ENCODE results near the gene IGFALS. TPM values are rescaled to one million over a fixed set of nuclear protein-coding genes. Genes with fewer than 3 reads are reported as not detected.

The IGFALS gene
- total and polyA plus RNA-seq, 2 experiments from 2014 or later, result 0.16 TPM; not detected in 1

- TF ChIP-seq REST (IDR thresholded peaks at IDR 0.05; ENCODE audit: unreplicated experiment) (no peak), NANOG (IDR thresholded peaks at IDR 0.05; ENCODE audit: borderline replicate concordance) (no peak), ETS1 (IDR thresholded peaks at IDR 0.05) (no peak)
These were observed 6.0 kb downstream of the IGFALS start (continued) for GRCh38 chr16:1787322-1788094.

- H3F3A ChIP-seq (replicated peaks; ENCODE audit: low read depth), result no peaks in the 10 kb centered on the region
- H4K20me1 ChIP-seq (replicated peaks; ENCODE audit: insufficient read depth), result peaks cover 14% of the 10 kb centered on the region
- no peaks in the 10 kb centered on the region for H3K36me3 ChIP-seq (ENCODE audit: insufficient read depth)
- no peak overlapping the region for H3K4me3 ChIP-seq
- no peak overlapping the region for H3K27ac Mint-ChIP-seq
- H3K36me3 Mint-ChIP-seq (ENCODE audit: low read depth), result peaks cover 9% of the 10 kb centered on the region; the same call in 2 of the 3 replicates
- no peak for ATAC-seq
- no peak for DNase-seq (ENCODE audit: low spot score)
- H3K27me3 Mint-ChIP-seq (ENCODE audit: insufficient read depth, low read depth, poor library complexity), result peaks cover 15% of the 10 kb centered on the region
- no peak overlapping the region for H3K4me2 ChIP-seq
- H3K27me3 ChIP-seq (ENCODE audit: insufficient read depth), result no peaks in the 10 kb centered on the region
- no peak overlapping the region for H3K27ac ChIP-seq (ENCODE audit: low read depth)
- H3K4me1 Mint-ChIP-seq, result no peaks in the 10 kb centered on the region
- H3K4me3 Mint-ChIP-seq, result no peak overlapping the region
- no peak overlapping the region for H2AFZ ChIP-seq
- no peaks in the 10 kb centered on the region for H3K9me2 ChIP-seq (ENCODE audit: insufficient read depth)
- H3K4me1 ChIP-seq (ENCODE audit: insufficient read depth), result no peaks in the 10 kb centered on the region
- TF ChIP-seq EZH2phosphoT487 (IDR thresholded peaks at IDR 0.05; ENCODE audit: unreplicated experiment), result no peak
- no peak for TF ChIP-seq ETS1 (IDR thresholded peaks at IDR 0.05)
- TF ChIP-seq, protein P1, sequence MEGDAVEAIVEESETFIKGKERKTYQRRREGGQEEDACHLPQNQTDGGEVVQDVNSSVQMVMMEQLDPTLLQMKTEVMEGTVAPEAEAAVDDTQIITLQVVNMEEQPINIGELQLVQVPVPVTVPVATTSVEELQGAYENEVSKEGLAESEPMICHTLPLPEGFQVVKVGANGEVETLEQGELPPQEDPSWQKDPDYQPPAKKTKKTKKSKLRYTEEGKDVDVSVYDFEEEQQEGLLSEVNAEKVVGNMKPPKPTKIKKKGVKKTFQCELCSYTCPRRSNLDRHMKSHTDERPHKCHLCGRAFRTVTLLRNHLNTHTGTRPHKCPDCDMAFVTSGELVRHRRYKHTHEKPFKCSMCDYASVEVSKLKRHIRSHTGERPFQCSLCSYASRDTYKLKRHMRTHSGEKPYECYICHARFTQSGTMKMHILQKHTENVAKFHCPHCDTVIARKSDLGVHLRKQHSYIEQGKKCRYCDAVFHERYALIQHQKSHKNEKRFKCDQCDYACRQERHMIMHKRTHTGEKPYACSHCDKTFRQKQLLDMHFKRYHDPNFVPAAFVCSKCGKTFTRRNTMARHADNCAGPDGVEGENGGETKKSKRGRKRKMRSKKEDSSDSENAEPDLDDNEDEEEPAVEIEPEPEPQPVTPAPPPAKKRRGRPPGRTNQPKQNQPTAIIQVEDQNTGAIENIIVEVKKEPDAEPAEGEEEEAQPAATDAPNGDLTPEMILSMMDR (conservative IDR thresholded peaks at IDR 0.05; ENCODE audit: low read depth in 2 of 2), result no peak
- peaks cover 2% of the 10 kb centered on the region; the same call in 1 of the 3 replicates for H3K9me3 Mint-ChIP-seq
- peaks cover 35% of the 10 kb centered on the region for H3K79me2 ChIP-seq (replicated peaks; ENCODE audit: insufficient read depth)
These were observed 6.5 kb downstream of the IGFALS start for GRCh38 chr16:1787056-1787321.

All from GM23338 (cell line).